HCT116 (cell line): ENCODE results near the gene DIP2A. TPM values are rescaled to one million over a fixed set of nuclear protein-coding genes. Genes with fewer than 3 reads are reported as not detected.

ENCODE experiments used
- ATAC-seq: fragments of 200-7000 bp; cut with Tn5 transposase; 2 replicates; pipeline ENCODE4 v1.9.1; 2020; ENCODE audit warnings: mild to moderate bottlenecking, moderate library complexity
- BruUV-seq: library from RNA; stranded (reverse); fragments of 400-500 nt; replicated peaks from 2 replicates; lab custom pipeline; 2021; lab: Mats Ljungman, UMichigan
- CTCF ChIA-PET: fragments of 300-600 bp; sonication (Branson Sonifier 250); formaldehyde crosslinking; loops from one replicate; lab custom pipeline; 2021; ENCODE audit warnings: antibody characterized with exemption; lab: Charles Lee
- POLR2A ChIA-PET: fragments of 300-600, 350-600 bp; sonication (Branson Sonifier 250); formaldehyde crosslinking; loops from one replicate; lab custom pipeline; 2021; ENCODE audit warnings: antibody characterized with exemption; lab: Charles Lee
- RAD21 ChIA-PET, 2 experiments: fragments of 300-600 bp; sonication (Branson Sonifier 250); formaldehyde crosslinking; loops; one replicate each; lab custom pipeline; 2023; ENCODE audit warnings: low total read pairs in 2 of 2; ENCODE audit not compliant: uncharacterized antibody in 2 of 2, unreplicated experiment in 2 of 2, low non-redundant PET in 1 of 2; lab: Charles Lee
- DNase-seq: peaks from one replicate; pipeline ENCODE4 v3.0.0-alpha.2; 2010; ENCODE audit warnings: low read depth, low spot score
- H2AFZ ChIP-seq: fragments of 200-600 bp; shearing (Covaris generic), sonication (generic); 2 replicates; pipeline ENCODE4 v1.6.1; 2017; ENCODE audit warnings: low read depth, mixed run types, mixed read lengths, antibody characterized with exemption, low read length; ENCODE audit not compliant: poor library complexity, severe bottlenecking
- H3K27ac ChIP-seq: 2 replicates; pipeline ENCODE4 v1.5.1; 2012; ENCODE audit warnings: low read depth, low read length
- H3K27me3 ChIP-seq: fragments of 200-600 bp; sonication (generic); 2 replicates; pipeline ENCODE4 v1.6.1; 2016; ENCODE audit warnings: mixed run types, low read length, mixed read lengths; ENCODE audit not compliant: insufficient read depth
- H3K36me3 ChIP-seq, 2 experiments: fragments of 200-500 bp in 1 of 2; fragments of 200-600 bp in 1 of 2; sonication (Bioruptor generic) in 1 of 2; sonication (generic) in 1 of 2; 2 replicates each; pipeline versions ENCODE4 v1.5.1 to v1.6.1; 2014 to 2016; ENCODE audit warnings: low read length in 2 of 2, inconsistent platforms in 1 of 2, mixed read lengths in 1 of 2, mixed run types in 1 of 2; ENCODE audit not compliant: insufficient read depth in 2 of 2, control insufficient read depth in 1 of 2
- H3K4me1 ChIP-seq, 2 experiments: fragments of 200-600 bp in 1 of 2; sonication (generic) in 1 of 2; 2 replicates each; pipeline versions ENCODE4 v1.5.1 to v1.6.1; 2012 to 2017; ENCODE audit warnings: low read length in 2 of 2, inconsistent platforms in 1 of 2, mild to moderate bottlenecking in 1 of 2, mixed read lengths in 1 of 2, mixed run types in 1 of 2, moderate library complexity in 1 of 2; ENCODE audit not compliant: insufficient read depth in 2 of 2, control insufficient read depth in 1 of 2
- H3K4me2 ChIP-seq: fragments of 200-600 bp; sonication (generic); 2 replicates; pipeline ENCODE4 v1.6.1; 2017; ENCODE audit warnings: mixed run types, low read length, mixed read lengths
- H3K4me3 ChIP-seq, 2 experiments: fragments of 200-600 bp in 1 of 2; sonication (generic) in 1 of 2; replicated peaks in 1 of 2; 2 replicates each; pipeline ENCODE4 v1.5.1; 2011 to 2016; ENCODE audit warnings: low read length in 2 of 2, control low read depth in 1 of 2, low read depth in 1 of 2, mild to moderate bottlenecking in 1 of 2, mixed read lengths in 1 of 2, mixed run types in 1 of 2
- H3K79me2 ChIP-seq: fragments of 200-600 bp; sonication (generic); 2 replicates; pipeline ENCODE4 v1.6.1; 2017; ENCODE audit warnings: mild to moderate bottlenecking, mixed run types, low read length, moderate library complexity, mixed read lengths; ENCODE audit not compliant: insufficient read depth
- H3K9ac ChIP-seq: fragments of 200-600 bp; sonication (generic); 2 replicates; pipeline ENCODE4 v1.6.1; 2016; ENCODE audit warnings: low read length, mixed read lengths
- H3K9me2 ChIP-seq: fragments of 200-600 bp; sonication (generic), shearing (Covaris generic); 2 replicates; pipeline ENCODE4 v1.6.1; 2017; ENCODE audit warnings: mixed run types, mild to moderate bottlenecking, moderate library complexity; ENCODE audit not compliant: insufficient read depth
- H3K9me3 ChIP-seq, 2 experiments: fragments of 200-500 bp in 1 of 2; fragments of 200-600 bp in 1 of 2; sonication (Bioruptor generic) in 1 of 2; sonication (generic) in 1 of 2; 2 replicates each; pipeline ENCODE4 v1.6.1; 2014 to 2017; ENCODE audit warnings: low read length in 2 of 2, mixed read lengths in 2 of 2, inconsistent platforms in 1 of 2, low read depth in 1 of 2, mild to moderate bottlenecking in 1 of 2, mixed run types in 1 of 2, moderate library complexity in 1 of 2; ENCODE audit not compliant: control insufficient read depth in 1 of 2, insufficient read depth in 1 of 2
- H4K20me1 ChIP-seq: fragments of 200-600 bp; sonication (generic), shearing (Covaris generic); 2 replicates; pipeline ENCODE4 v1.6.1; 2017; ENCODE audit warnings: mixed run types, mild to moderate bottlenecking, moderate library complexity; ENCODE audit not compliant: insufficient read depth
- CEBPB ChIP-seq: IDR thresholded peaks from 2 replicates; pipeline ENCODE4 v1.6.1; 2012; ENCODE audit warnings: low read depth
- ELF1 ChIP-seq: IDR thresholded peaks from 2 replicates; pipeline ENCODE4 v1.6.1; 2012; ENCODE audit warnings: low read depth, borderline replicate concordance
- EZH2 ChIP-seq: fragments of 200-600 bp; sonication (generic); IDR thresholded peaks from 2 replicates; pipeline ENCODE4 v1.6.1; 2017; ENCODE audit warnings: antibody characterized with exemption, mixed run types
- EZH2phosphoT487 ChIP-seq: fragments of 200-600 bp; IDR thresholded peaks from 2 replicates; pipeline ENCODE4 v1.6.1; 2018; ENCODE audit warnings: antibody characterized with exemption, borderline replicate concordance
- FOSL1 ChIP-seq: IDR thresholded peaks from 2 replicates; pipeline ENCODE4 v1.6.1; 2012; ENCODE audit warnings: low read depth
- JUND ChIP-seq: IDR thresholded peaks from 2 replicates; pipeline ENCODE4 v1.6.1; 2012
- POLR2A ChIP-seq: IDR thresholded peaks from 2 replicates; pipeline ENCODE4 v1.7.0; 2011; ENCODE audit warnings: borderline replicate concordance; ENCODE audit not compliant: insufficient read depth, insufficient read length; ENCODE audit errors: extremely low read depth
- POLR2AphosphoS5 ChIP-seq: IDR thresholded peaks from 2 replicates; pipeline ENCODE4 v1.6.1; 2011; ENCODE audit warnings: mild to moderate bottlenecking, low read depth, low read length, moderate library complexity
- RAD21 ChIP-seq: IDR thresholded peaks from 2 replicates; pipeline ENCODE4 v1.6.1; 2012; ENCODE audit warnings: low read depth, mild to moderate bottlenecking
- SIN3A ChIP-seq: IDR thresholded peaks from 2 replicates; pipeline ENCODE4 v1.6.1; 2012; ENCODE audit warnings: low read depth
- SP1 ChIP-seq: IDR thresholded peaks from 2 replicates; pipeline ENCODE4 v1.6.1; 2012; ENCODE audit warnings: low read depth
- SRF ChIP-seq: IDR thresholded peaks from 2 replicates; pipeline ENCODE4 v1.6.1; 2012; ENCODE audit warnings: low read depth
- YY1 ChIP-seq: IDR thresholded peaks from 2 replicates; pipeline ENCODE4 v1.6.1; 2011; ENCODE audit warnings: low read length, low read depth, moderate library complexity, mild to moderate bottlenecking; ENCODE audit not compliant: insufficient replicate concordance; ENCODE audit errors: extremely low read depth
- ZFX ChIP-seq: fragments of 450-650 bp; IDR thresholded peaks from 2 replicates; pipeline ENCODE4 v1.6.1; 2017
- intact Hi-C: fragments of 100-400 bp; cut with micrococcal nuclease; formaldehyde crosslinking; loops from 2 replicates; pipeline ENCODE4 v1.10.0; 2022
- total RNA-seq: library from RNA; stranded (reverse); gene quantifications from one replicate; pipeline ENCODE4 v1.2.1, GENCODE V29; 2021; ENCODE audit not compliant: unreplicated experiment
- TF ChIP-seq, protein P1 (sequence below): IDR thresholded peaks from 2 replicates; pipeline ENCODE4 v1.6.1; 2012
- TF ChIP-seq, protein P2 (sequence below): IDR thresholded peaks from 2 replicates; pipeline ENCODE4 v1.6.1; 2011; ENCODE audit warnings: mild to moderate bottlenecking, low read length, moderate library complexity; ENCODE audit not compliant: insufficient replicate concordance; ENCODE audit errors: extremely low read depth
- TF ChIP-seq, protein P3 (sequence below): IDR thresholded peaks from 2 replicates; pipeline ENCODE4 v1.6.1; 2012; ENCODE audit warnings: low read depth
- TF ChIP-seq, protein P4 (sequence below): IDR thresholded peaks from 2 replicates; pipeline ENCODE4 v1.6.1; 2012
- TF ChIP-seq, protein P5 (sequence below), 3 experiments: fragments of 200-600 bp in 1 of 3; sonication (generic) in 1 of 3; IDR thresholded peaks in 2 of 3; conservative IDR thresholded peaks in 1 of 3; 2 replicates each; pipeline ENCODE4 v1.5.1; 2012 to 2017; ENCODE audit warnings: low read depth in 2 of 3, low read length in 2 of 3, antibody characterized with exemption in 1 of 3, borderline replicate concordance in 1 of 3, control low read depth in 1 of 3, mild to moderate bottlenecking in 1 of 3, mixed read lengths in 1 of 3, mixed run types in 1 of 3, moderate library complexity in 1 of 3; ENCODE audit not compliant: insufficient read depth in 1 of 3

The DIP2A gene
- total RNA-seq, 1 experiment from 2014 or later, result 39.9 TPM

DNA sequence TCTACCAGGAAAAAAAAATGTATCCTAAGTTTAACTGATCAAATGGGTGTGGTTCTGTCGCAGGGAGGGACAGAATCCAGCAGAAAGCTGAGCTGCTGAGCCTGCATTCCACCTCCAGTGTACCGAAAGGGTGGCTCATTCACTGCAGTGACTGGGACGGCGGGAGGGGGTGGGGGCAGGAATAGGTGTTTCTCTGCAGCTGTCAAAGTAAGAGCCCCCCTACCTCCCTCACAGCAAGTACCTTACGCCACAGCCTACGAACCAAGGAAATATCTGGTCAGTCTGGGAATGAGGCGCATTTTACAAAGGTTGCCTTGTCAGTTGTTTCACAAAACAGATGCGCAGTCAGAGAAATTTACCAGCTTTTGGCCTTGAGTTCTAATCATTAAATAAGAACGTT is 144.5 kb downstream of the DIP2A start:
- Histone ChIP-seq H3K4me3 (no peak overlapping the region), H3K9me2 (no peaks in the 10 kb centered on the region), H2AFZ (no peak overlapping the region), H4K20me1 (no peaks in the 10 kb centered on the region), H3K79me2 (no peaks in the 10 kb centered on the region), H3K27me3 (no peaks in the 10 kb centered on the region), H3K9me3 (no peaks in the 10 kb centered on the region), H3K9ac (no peak overlapping the region), H3K36me3 (no peaks in the 10 kb centered on the region), H3K4me1 (no peaks in the 10 kb centered on the region), H3K27ac (no peak overlapping the region), H3K4me2 (no peak overlapping the region)
- DNase-seq (no peak), ATAC-seq (no peak)
- intact Hi-C loops, result no loop called here
- ChIA-PET POLR2A (no interaction called here), RAD21 (no interaction called here), CTCF (no interaction called here)
- TF ChIP-seq POLR2A (no peak), ELF1 (no peak), EZH2phosphoT487 (no peak), ZFX (no peak), SRF (no peak), CEBPB (no peak), SP1 (no peak), EZH2 (no peak), POLR2AphosphoS5 (no peak), JUND (no peak), YY1 (no peak), RAD21 (no peak), FOSL1 (no peak), SIN3A (no peak)
- TF ChIP-seq, protein P1, sequence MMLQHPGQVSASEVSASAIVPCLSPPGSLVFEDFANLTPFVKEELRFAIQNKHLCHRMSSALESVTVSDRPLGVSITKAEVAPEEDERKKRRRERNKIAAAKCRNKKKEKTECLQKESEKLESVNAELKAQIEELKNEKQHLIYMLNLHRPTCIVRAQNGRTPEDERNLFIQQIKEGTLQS, result no peak
- TF ChIP-seq, protein P2, sequence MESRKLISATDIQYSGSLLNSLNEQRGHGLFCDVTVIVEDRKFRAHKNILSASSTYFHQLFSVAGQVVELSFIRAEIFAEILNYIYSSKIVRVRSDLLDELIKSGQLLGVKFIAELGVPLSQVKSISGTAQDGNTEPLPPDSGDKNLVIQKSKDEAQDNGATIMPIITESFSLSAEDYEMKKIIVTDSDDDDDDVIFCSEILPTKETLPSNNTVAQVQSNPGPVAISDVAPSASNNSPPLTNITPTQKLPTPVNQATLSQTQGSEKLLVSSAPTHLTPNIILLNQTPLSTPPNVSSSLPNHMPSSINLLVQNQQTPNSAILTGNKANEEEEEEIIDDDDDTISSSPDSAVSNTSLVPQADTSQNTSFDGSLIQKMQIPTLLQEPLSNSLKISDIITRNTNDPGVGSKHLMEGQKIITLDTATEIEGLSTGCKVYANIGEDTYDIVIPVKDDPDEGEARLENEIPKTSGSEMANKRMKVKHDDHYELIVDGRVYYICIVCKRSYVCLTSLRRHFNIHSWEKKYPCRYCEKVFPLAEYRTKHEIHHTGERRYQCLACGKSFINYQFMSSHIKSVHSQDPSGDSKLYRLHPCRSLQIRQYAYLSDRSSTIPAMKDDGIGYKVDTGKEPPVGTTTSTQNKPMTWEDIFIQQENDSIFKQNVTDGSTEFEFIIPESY, result no peak
- TF ChIP-seq, protein P3, sequence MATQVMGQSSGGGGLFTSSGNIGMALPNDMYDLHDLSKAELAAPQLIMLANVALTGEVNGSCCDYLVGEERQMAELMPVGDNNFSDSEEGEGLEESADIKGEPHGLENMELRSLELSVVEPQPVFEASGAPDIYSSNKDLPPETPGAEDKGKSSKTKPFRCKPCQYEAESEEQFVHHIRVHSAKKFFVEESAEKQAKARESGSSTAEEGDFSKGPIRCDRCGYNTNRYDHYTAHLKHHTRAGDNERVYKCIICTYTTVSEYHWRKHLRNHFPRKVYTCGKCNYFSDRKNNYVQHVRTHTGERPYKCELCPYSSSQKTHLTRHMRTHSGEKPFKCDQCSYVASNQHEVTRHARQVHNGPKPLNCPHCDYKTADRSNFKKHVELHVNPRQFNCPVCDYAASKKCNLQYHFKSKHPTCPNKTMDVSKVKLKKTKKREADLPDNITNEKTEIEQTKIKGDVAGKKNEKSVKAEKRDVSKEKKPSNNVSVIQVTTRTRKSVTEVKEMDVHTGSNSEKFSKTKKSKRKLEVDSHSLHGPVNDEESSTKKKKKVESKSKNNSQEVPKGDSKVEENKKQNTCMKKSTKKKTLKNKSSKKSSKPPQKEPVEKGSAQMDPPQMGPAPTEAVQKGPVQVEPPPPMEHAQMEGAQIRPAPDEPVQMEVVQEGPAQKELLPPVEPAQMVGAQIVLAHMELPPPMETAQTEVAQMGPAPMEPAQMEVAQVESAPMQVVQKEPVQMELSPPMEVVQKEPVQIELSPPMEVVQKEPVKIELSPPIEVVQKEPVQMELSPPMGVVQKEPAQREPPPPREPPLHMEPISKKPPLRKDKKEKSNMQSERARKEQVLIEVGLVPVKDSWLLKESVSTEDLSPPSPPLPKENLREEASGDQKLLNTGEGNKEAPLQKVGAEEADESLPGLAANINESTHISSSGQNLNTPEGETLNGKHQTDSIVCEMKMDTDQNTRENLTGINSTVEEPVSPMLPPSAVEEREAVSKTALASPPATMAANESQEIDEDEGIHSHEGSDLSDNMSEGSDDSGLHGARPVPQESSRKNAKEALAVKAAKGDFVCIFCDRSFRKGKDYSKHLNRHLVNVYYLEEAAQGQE, result no peak
- TF ChIP-seq, protein P4, sequence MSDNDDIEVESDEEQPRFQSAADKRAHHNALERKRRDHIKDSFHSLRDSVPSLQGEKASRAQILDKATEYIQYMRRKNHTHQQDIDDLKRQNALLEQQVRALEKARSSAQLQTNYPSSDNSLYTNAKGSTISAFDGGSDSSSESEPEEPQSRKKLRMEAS, result no peak
- TF ChIP-seq, protein P5, sequence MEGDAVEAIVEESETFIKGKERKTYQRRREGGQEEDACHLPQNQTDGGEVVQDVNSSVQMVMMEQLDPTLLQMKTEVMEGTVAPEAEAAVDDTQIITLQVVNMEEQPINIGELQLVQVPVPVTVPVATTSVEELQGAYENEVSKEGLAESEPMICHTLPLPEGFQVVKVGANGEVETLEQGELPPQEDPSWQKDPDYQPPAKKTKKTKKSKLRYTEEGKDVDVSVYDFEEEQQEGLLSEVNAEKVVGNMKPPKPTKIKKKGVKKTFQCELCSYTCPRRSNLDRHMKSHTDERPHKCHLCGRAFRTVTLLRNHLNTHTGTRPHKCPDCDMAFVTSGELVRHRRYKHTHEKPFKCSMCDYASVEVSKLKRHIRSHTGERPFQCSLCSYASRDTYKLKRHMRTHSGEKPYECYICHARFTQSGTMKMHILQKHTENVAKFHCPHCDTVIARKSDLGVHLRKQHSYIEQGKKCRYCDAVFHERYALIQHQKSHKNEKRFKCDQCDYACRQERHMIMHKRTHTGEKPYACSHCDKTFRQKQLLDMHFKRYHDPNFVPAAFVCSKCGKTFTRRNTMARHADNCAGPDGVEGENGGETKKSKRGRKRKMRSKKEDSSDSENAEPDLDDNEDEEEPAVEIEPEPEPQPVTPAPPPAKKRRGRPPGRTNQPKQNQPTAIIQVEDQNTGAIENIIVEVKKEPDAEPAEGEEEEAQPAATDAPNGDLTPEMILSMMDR (IDR thresholded peaks at IDR 0.05 in 2 of 3, conservative IDR thresholded peaks at IDR 0.05 in 1 of 3; ENCODE audit: borderline replicate concordance in 1 of 3, insufficient read depth in 1 of 3, low read depth in 2 of 3, low read length in 2 of 3), result no peak
- no TSS peak for BruUV-seq
